HuH-7 (cell line): ENCODE data around the gene PTPRK.

Experiments used
- DNase-seq: peaks from one replicate; pipeline ENCODE4 v3.0.0; 2011; ENCODE audit warnings: low spot score

Gene PTPRK

GRCh38 chr6:128339635-128340450, 180.6 kb downstream of the PTPRK start:
- no peak for DNase-seq

GRCh38 chr6:128337619-128338018, 182.8 kb downstream of the PTPRK start:
- DNase-seq = no peak

- DNase-seq = no peak
Measured at GRCh38 chr6:128336436-128337095, 183.8 kb downstream of the PTPRK start.

- no peak for DNase-seq
Measured at GRCh38 chr6:128335963-128336362, 184.4 kb downstream of the PTPRK start.

- DNase-seq = no peak
Measured at GRCh38 chr6:128333581-128334223, 186.7 kb downstream of the PTPRK start.

- DNase-seq = no peak
Measured at GRCh38 chr6:128327890-128328289, 192.5 kb downstream of the PTPRK start.

- no peak for DNase-seq
Measured at GRCh38 chr6:128323011-128323410, 197.4 kb downstream of the PTPRK start.

- no peak for DNase-seq
Measured at GRCh38 chr6:128319946-128320345, 200.5 kb downstream of the PTPRK start.

- no peak for DNase-seq
Measured at GRCh38 chr6:128319157-128319556, 201.2 kb downstream of the PTPRK start.

GRCh38 chr6:128316258-128316929, 204.0 kb downstream of the PTPRK start:
- no peak for DNase-seq

GRCh38 chr6:128314190-128314589, 206.2 kb downstream of the PTPRK start:
- DNase-seq = no peak

- DNase-seq = no peak
Measured at GRCh38 chr6:128311944-128312570, 208.3 kb downstream of the PTPRK start.

GRCh38 chr6:128310451-128310850, 209.9 kb downstream of the PTPRK start:
- DNase-seq = no peak

- no peak for DNase-seq
Measured at GRCh38 chr6:128307671-128308070, 212.7 kb downstream of the PTPRK start.

- DNase-seq = no peak
Measured at GRCh38 chr6:128305976-128306375, 214.4 kb downstream of the PTPRK start.

- DNase-seq = no peak
Measured at GRCh38 chr6:128305228-128305627, 215.2 kb downstream of the PTPRK start.

GRCh38 chr6:128303870-128304269, 216.5 kb downstream of the PTPRK start:
- no peak for DNase-seq

- DNase-seq = no peak
Measured at GRCh38 chr6:128302942-128303341, 217.5 kb downstream of the PTPRK start.

GRCh38 chr6:128295670-128296069, 224.7 kb downstream of the PTPRK start:
- no peak for DNase-seq

GRCh38 chr6:128290221-128290620, 230.2 kb downstream of the PTPRK start:
- DNase-seq = no peak

- no peak for DNase-seq
Measured at GRCh38 chr6:128284128-128284527, 236.3 kb downstream of the PTPRK start.

GRCh38 chr6:128282961-128283360, 237.4 kb downstream of the PTPRK start:
- no peak for DNase-seq
